Trophoblast cell (in vitro differentiated cells and primary cell): ENCODE results near the gene POMZP3.
"Not testable (repeated sequence)": the region's sequence is repeated elsewhere in the genome, so short reads cannot be mapped to it uniquely, and the experiment has no call there.

ENCODE experiments used
- DNase-seq, 2 donors: peaks; one replicate each; pipeline ENCODE4 v3.0.0-alpha.2; 2016
- H2AFZ ChIP-seq: 2 replicates; pipeline ENCODE4 v1.6.1; 2013; ENCODE audit warnings: low read length, moderate library complexity, mild to moderate bottlenecking; ENCODE audit not compliant: insufficient read depth, poor library complexity
- H2AK5ac ChIP-seq: 2 replicates; pipeline ENCODE4 v1.6.1; 2013; ENCODE audit warnings: mild to moderate bottlenecking, low read length
- H2BK120ac ChIP-seq: 2 replicates; pipeline ENCODE4 v1.6.1; 2013; ENCODE audit warnings: low read length, mild to moderate bottlenecking, moderate library complexity; ENCODE audit not compliant: insufficient read depth, poor library complexity
- H2BK12ac ChIP-seq: 2 replicates; pipeline ENCODE4 v1.6.1; 2013; ENCODE audit warnings: mild to moderate bottlenecking, low read length, moderate library complexity
- H2BK5ac ChIP-seq: 2 replicates; pipeline ENCODE4 v1.6.1; 2013; ENCODE audit warnings: low read length, low read depth, moderate library complexity, mild to moderate bottlenecking; ENCODE audit not compliant: poor library complexity
- H3K14ac ChIP-seq: 2 replicates; pipeline ENCODE4 v1.6.1; 2013; ENCODE audit warnings: mild to moderate bottlenecking, low read length
- H3K18ac ChIP-seq: 2 replicates; pipeline ENCODE4 v1.6.1; 2013; ENCODE audit warnings: mild to moderate bottlenecking, low read length
- H3K23ac ChIP-seq: 2 replicates; pipeline ENCODE4 v1.6.1; 2013; ENCODE audit warnings: low read length
- H3K27ac ChIP-seq: 2 replicates; pipeline ENCODE4 v1.5.1; 2013; ENCODE audit warnings: low read depth, mild to moderate bottlenecking, inconsistent platforms, low read length, moderate library complexity
- H3K27me3 ChIP-seq: 2 replicates; pipeline ENCODE4 v1.6.1; 2013; ENCODE audit warnings: inconsistent platforms, mild to moderate bottlenecking, low read length, moderate library complexity; ENCODE audit not compliant: insufficient read depth
- H3K36me3 ChIP-seq, 2 experiments: 1 replicate in 1 of 2; 2 replicates in 1 of 2; pipeline ENCODE4 v1.6.1; 2013; ENCODE audit warnings: low read length in 2 of 2, mild to moderate bottlenecking in 2 of 2, moderate library complexity in 1 of 2; ENCODE audit not compliant: insufficient read depth in 2 of 2, control insufficient read depth in 1 of 2
- H3K4ac ChIP-seq: 2 replicates; pipeline ENCODE4 v1.6.1; 2013; ENCODE audit warnings: low read depth, mild to moderate bottlenecking, low read length, moderate library complexity
- H3K4me1 ChIP-seq, 2 experiments: 1 replicate in 1 of 2; 2 replicates in 1 of 2; pipeline ENCODE4 v1.6.1; 2013; ENCODE audit warnings: low read length in 2 of 2, mild to moderate bottlenecking in 2 of 2, moderate library complexity in 1 of 2; ENCODE audit not compliant: insufficient read depth in 2 of 2, control insufficient read depth in 1 of 2
- H3K4me2 ChIP-seq: 2 replicates; pipeline ENCODE4 v1.6.1; 2013; ENCODE audit warnings: inconsistent platforms, mild to moderate bottlenecking, low read length, moderate library complexity
- H3K4me3 ChIP-seq: 2 replicates; pipeline ENCODE4 v1.5.1; 2013; ENCODE audit warnings: mild to moderate bottlenecking, low read depth, low read length, inconsistent platforms
- H3K79me1 ChIP-seq: one replicate; pipeline ENCODE4 v1.6.1; 2013; ENCODE audit warnings: low read length
- H3K79me2 ChIP-seq: 2 replicates; pipeline ENCODE4 v1.6.1; 2013; ENCODE audit warnings: low read length, mild to moderate bottlenecking; ENCODE audit not compliant: control insufficient read depth, insufficient read depth, poor library complexity
- H3K9ac ChIP-seq: 2 replicates; pipeline ENCODE4 v1.6.1; 2013; ENCODE audit warnings: mild to moderate bottlenecking, low read length
- H3K9me3 ChIP-seq: 2 replicates; pipeline ENCODE4 v1.6.1; 2013; ENCODE audit warnings: low read depth, mild to moderate bottlenecking, control low read depth, inconsistent platforms, low read length; ENCODE audit not compliant: insufficient read depth
- H4K12ac ChIP-seq: 2 replicates; pipeline ENCODE4 v1.6.1; 2013; ENCODE audit warnings: low read depth, mild to moderate bottlenecking, low read length, moderate library complexity
- H4K8ac ChIP-seq: 2 replicates; pipeline ENCODE4 v1.6.1; 2013; ENCODE audit warnings: low read depth, mild to moderate bottlenecking, low read length, moderate library complexity
- H4K91ac ChIP-seq: one replicate; pipeline ENCODE4 v1.6.1; 2013; ENCODE audit warnings: low read depth, mild to moderate bottlenecking, low read length, moderate library complexity
- WGBS: extraction: QIAGEN DNeasy Blood & Tissue Kit; methylation state at CpG from one replicate; pipeline ENCODE4 v1.1.7; 2013; ENCODE audit warnings: missing lambda C conversion rate; ENCODE audit not compliant: insufficient read length, insufficient coverage; ENCODE audit errors: extremely low coverage; 5-methylcytosine and 5-hydroxymethylcytosine counted together

Gene POMZP3

DNA sequence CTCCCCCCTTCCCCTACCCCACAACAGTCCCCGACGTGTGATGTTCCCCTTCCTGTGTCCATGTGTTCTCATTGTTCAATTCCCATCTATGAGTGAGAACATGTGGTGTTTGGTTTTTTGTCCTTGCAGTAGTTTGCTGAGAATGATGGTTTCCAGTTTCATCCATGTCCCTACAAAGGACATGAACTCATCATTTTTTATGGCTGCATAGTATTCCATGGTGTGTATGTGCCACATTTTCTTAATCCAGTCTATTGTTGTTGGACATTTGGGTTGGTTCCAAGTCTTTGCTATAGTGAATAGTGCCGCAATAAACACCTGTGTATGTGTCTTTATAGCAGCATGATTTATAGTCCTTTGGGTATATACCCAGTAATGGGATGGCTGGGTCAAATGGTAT is 65.7 kb downstream of the POMZP3 start:
- not testable (repeated sequence) for H3K9me3 ChIP-seq, H3K36me3 ChIP-seq, H3K27ac ChIP-seq, H3K4me1 ChIP-seq, H3K79me1 ChIP-seq, H3K23ac ChIP-seq, H2AK5ac ChIP-seq, H2AFZ ChIP-seq, H3K14ac ChIP-seq, H2BK120ac ChIP-seq, H4K8ac ChIP-seq, H2BK5ac ChIP-seq, DNase-seq, H3K4me3 ChIP-seq, H3K18ac ChIP-seq, H3K4me2 ChIP-seq, H3K4ac ChIP-seq, H2BK12ac ChIP-seq, H3K79me2 ChIP-seq, H3K27me3 ChIP-seq, H3K9ac ChIP-seq, H4K12ac ChIP-seq, H4K91ac ChIP-seq
- no CpG with 5 or more reads among the region's 3 CpGs for WGBS

DNA sequence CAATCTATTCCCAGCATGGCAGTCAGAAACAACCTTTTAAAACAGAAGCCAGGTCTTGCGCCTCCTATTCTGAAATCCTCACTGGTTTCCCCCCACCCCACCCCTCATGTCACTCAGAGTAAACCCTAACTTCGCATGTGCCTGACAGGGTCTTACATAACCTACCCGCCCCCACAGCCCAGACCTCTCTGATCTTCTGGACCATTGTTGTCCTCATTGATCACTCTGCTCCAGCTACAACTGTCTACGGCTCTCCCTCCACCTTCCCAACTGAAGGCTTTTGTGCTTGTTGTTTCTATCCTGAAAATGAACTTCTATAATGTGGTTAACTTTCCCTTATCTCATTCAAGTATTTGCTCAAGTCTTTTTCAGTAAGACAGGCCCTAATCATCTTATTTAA is 66.9 kb downstream of the POMZP3 start:
- not testable (repeated sequence) for H3K14ac ChIP-seq, H3K27me3 ChIP-seq, H2AFZ ChIP-seq, H3K23ac ChIP-seq, H4K8ac ChIP-seq, H3K27ac ChIP-seq, DNase-seq, H3K9me3 ChIP-seq, H4K91ac ChIP-seq, H3K4me3 ChIP-seq, H2BK120ac ChIP-seq, H3K79me1 ChIP-seq, H3K4me1 ChIP-seq, H4K12ac ChIP-seq, H2AK5ac ChIP-seq, H3K4ac ChIP-seq, H3K4me2 ChIP-seq, H3K79me2 ChIP-seq, H2BK5ac ChIP-seq, H3K18ac ChIP-seq, H3K36me3 ChIP-seq, H2BK12ac ChIP-seq, H3K9ac ChIP-seq
- no CpG with 5 or more reads among the region's 4 CpGs for WGBS
